ENCODE measurements around the gene SLC5A8.
A peak's percentile ranks its signal among the peaks of the same experiment; 100 is the strongest.

Gene SLC5A8

GRCh38 chr12:101221301-101221700 lies 11.3 kb upstream of the SLC5A8 start:
- peaks cover 9% of the 10 kb centered on the region for H3K9me3 Mint-ChIP-seq
- no peaks in the 10 kb centered on the region for H3K27me3 Mint-ChIP-seq (ENCODE audit: low read depth)
- no peaks in the 10 kb centered on the region for H3K4me1 Mint-ChIP-seq
- H3K27ac Mint-ChIP-seq = peak overlapping the region in 1 of 3 experiments; percentile 48
- no peaks in the 10 kb centered on the region for H3K36me3 Mint-ChIP-seq (ENCODE audit: low read depth)
- TF ChIP-seq CTCF (IDR thresholded peaks at IDR 0.05; ENCODE audit: unreplicated experiment in 3 of 3) = no peak
- no peak overlapping the region for H3K4me3 Mint-ChIP-seq

GRCh38 chr12:101216810-101217209 lies 6.8 kb upstream of the SLC5A8 start:
- peaks cover 21% of the 10 kb centered on the region for H3K9me3 Mint-ChIP-seq
- H3K4me1 Mint-ChIP-seq = no peaks in the 10 kb centered on the region
- H3K27ac Mint-ChIP-seq = no peak overlapping the region

GRCh38 chr12:101207086-101207780 lies 2.8 kb downstream of the SLC5A8 start:
- no peak for TF ChIP-seq CTCF (IDR thresholded peaks at IDR 0.05; ENCODE audit: unreplicated experiment in 3 of 3)
- Mint-ChIP-seq H3K27me3 (ENCODE audit: low read depth) (peaks cover 37% of the 10 kb centered on the region), H3K9me3 (peaks cover 2% of the 10 kb centered on the region), H3K4me3 (peak overlapping the region in 1 of 3 experiments; percentile 6), H3K4me1 (no peaks in the 10 kb centered on the region), H3K27ac (peak overlapping the region; percentile 12 to 56 (median 18)), H3K36me3 (ENCODE audit: low read depth) (no peaks in the 10 kb centered on the region)

More at GRCh38 chr12:101216810-101217209, 6.8 kb upstream of the SLC5A8 start:
- Mint-ChIP-seq H3K4me3 (no peak overlapping the region), H3K27me3 (ENCODE audit: low read depth) (peaks cover 11% of the 10 kb centered on the region), H3K36me3 (ENCODE audit: low read depth) (no peaks in the 10 kb centered on the region)
- TF ChIP-seq CTCF (IDR thresholded peaks at IDR 0.05; ENCODE audit: unreplicated experiment in 3 of 3) = no peak

GRCh38 chr12:101204602-101205304 lies 5.3 kb downstream of the SLC5A8 start:
- Mint-ChIP-seq H3K36me3 (ENCODE audit: low read depth) (no peaks in the 10 kb centered on the region), H3K4me3 (no peak overlapping the region), H3K4me1 (no peaks in the 10 kb centered on the region), H3K9me3 (peaks cover 2% of the 10 kb centered on the region), H3K27me3 (ENCODE audit: low read depth) (peaks cover 29% of the 10 kb centered on the region), H3K27ac (no peak overlapping the region)
- no peak for TF ChIP-seq CTCF (IDR thresholded peaks at IDR 0.05; ENCODE audit: unreplicated experiment in 3 of 3)

GRCh38 chr12:101200824-101201223 lies 9.2 kb downstream of the SLC5A8 start:
- no peaks in the 10 kb centered on the region for H3K36me3 Mint-ChIP-seq (ENCODE audit: low read depth)
- no peak overlapping the region for H3K27ac Mint-ChIP-seq
- H3K27me3 Mint-ChIP-seq (ENCODE audit: low read depth) = peaks cover 14% of the 10 kb centered on the region
- no peaks in the 10 kb centered on the region for H3K4me1 Mint-ChIP-seq
- no peak for TF ChIP-seq CTCF (IDR thresholded peaks at IDR 0.05; ENCODE audit: unreplicated experiment in 3 of 3)
- no peaks in the 10 kb centered on the region for H3K9me3 Mint-ChIP-seq
- no peak overlapping the region for H3K4me3 Mint-ChIP-seq

Data from nephron (organoid).